ENCODE measurements around the gene GIMAP6. TPM values are rescaled to one million over a fixed set of nuclear protein-coding genes. Genes with fewer than 3 reads are reported as not detected.
A peak's percentile ranks its signal among the peaks of the same experiment; 100 is the strongest.

The GIMAP6 gene
- polyA plus RNA-seq, 3 donors: 16.2 to 70.2 (median 57.0) TPM

GRCh38 chr7:150631084-150631826 lies 930 bp downstream of the GIMAP6 start:
- WGBS (ENCODE audit: insufficient coverage): 0% methylated on average over 6 of the region's 8 CpGs
- peak overlapping the region in 6 of 7 donors; percentile 47 to 94 (median 86) for H3K27ac Mint-ChIP-seq
- no peaks in the 10 kb centered on the region for H3K27me3 ChIP-seq (ENCODE audit: control insufficient read depth in 2 of 2, insufficient read depth in 2 of 2, low read length in 2 of 2)
- H3K4me3 Mint-ChIP-seq: peak overlapping the region; percentile 84 to 98
- peaks cover 46 to 62% of the 10 kb centered on the region in 2 donors for H3K4me1 ChIP-seq (ENCODE audit: control insufficient read depth in 1 of 2, insufficient read depth in 2 of 2, low read length in 2 of 2)
- peaks cover 35 to 42% of the 10 kb centered on the region in 2 donors for H3K36me3 ChIP-seq (replicated peaks in 1 of 2; ENCODE audit: control insufficient read depth in 1 of 2, insufficient read depth in 2 of 2, low read length in 2 of 2)
- intact Hi-C loops (cut with micrococcal nuclease): no loop called here
- H3K4me2 ChIP-seq (replicated peaks; ENCODE audit: extremely low read depth, low read length, poor library complexity, severe bottlenecking): peak overlapping the region; percentile 84
- H3K36me3 Mint-ChIP-seq: peaks cover 43 to 45% of the 10 kb centered on the region in 2 donors
- no peak for TF ChIP-seq CTCF (IDR thresholded peaks at IDR 0.05)
- peaks cover 53% of the 10 kb centered on the region for H4K20me1 ChIP-seq (ENCODE audit: insufficient read depth, low read length)
- no peaks in the 10 kb centered on the region for H3K9me3 ChIP-seq (replicated peaks in 1 of 2; ENCODE audit: control insufficient read depth in 1 of 2, insufficient read depth in 1 of 2, low read length in 2 of 2)
- H3K4me3 ChIP-seq (replicated peaks in 1 of 3; ENCODE audit: low read depth in 2 of 3, low read length in 3 of 3): peak overlapping the region; percentile 84 to 98 (median 91)
- peaks cover 2 to 16% (median 6%) of the 10 kb centered on the region in 7 donors for H3K9me3 Mint-ChIP-seq
- peaks cover 0 to 2% (median 0%) of the 10 kb centered on the region in 3 donors for H3K27me3 Mint-ChIP-seq (ENCODE audit: low read depth in 3 of 3)
- peak overlapping the region; percentile 66 for H3K9ac ChIP-seq (ENCODE audit: insufficient read depth, low read length, poor library complexity, severe bottlenecking)
- H3K79me2 ChIP-seq (ENCODE audit: insufficient read depth, low read length): peaks cover 56% of the 10 kb centered on the region
- H2AFZ ChIP-seq (ENCODE audit: insufficient read depth, low read depth, low read length, poor library complexity, severe bottlenecking): peak overlapping the region; percentile 65
- peaks cover 65% of the 10 kb centered on the region for H3K4me1 Mint-ChIP-seq
- peak in 2 of 3 donors; percentile 7 to 11 for DNase-seq
- H3K27ac ChIP-seq (ENCODE audit: low read depth in 1 of 2, low read length in 2 of 2): peak overlapping the region in 1 of 2 donors; percentile 80

DNA sequence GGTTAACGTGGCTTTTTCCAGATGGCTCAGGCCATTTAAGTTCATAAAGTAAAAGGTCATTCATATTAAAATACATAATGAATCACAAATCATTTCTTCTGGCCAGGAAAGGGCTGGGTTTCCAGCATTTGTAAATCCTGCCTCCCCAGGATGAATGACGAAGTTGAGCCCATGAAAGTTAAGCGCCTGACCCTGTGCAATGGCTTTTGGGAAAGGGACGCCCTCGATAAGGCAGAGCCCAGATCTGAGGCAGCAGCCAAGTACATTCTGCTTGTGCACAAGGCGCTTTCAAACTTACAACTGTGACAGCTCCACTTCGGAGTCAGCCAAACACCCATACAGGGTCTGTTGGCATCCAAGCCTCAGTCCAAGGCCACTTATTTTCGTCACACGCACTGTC lies 2.8 kb downstream of the GIMAP6 start:
- Histone ChIP-seq H4K20me1 (ENCODE audit: insufficient read depth, low read length) (peaks cover 70% of the 10 kb centered on the region), H3K79me2 (ENCODE audit: insufficient read depth, low read length) (peaks cover 56% of the 10 kb centered on the region), H3K4me2 (replicated peaks; ENCODE audit: extremely low read depth, low read length, poor library complexity, severe bottlenecking) (peak overlapping the region; percentile 84), H3K27me3 (ENCODE audit: control insufficient read depth in 2 of 2, insufficient read depth in 2 of 2, low read length in 2 of 2) (no peaks in the 10 kb centered on the region), H3K9ac (ENCODE audit: insufficient read depth, low read length, poor library complexity, severe bottlenecking) (no peak overlapping the region), H2AFZ (ENCODE audit: insufficient read depth, low read depth, low read length, poor library complexity, severe bottlenecking) (no peak overlapping the region), H3K9me3 (replicated peaks in 1 of 2; ENCODE audit: control insufficient read depth in 1 of 2, insufficient read depth in 1 of 2, low read length in 2 of 2) (no peaks in the 10 kb centered on the region), H3K4me1 (ENCODE audit: control insufficient read depth in 1 of 2, insufficient read depth in 2 of 2, low read length in 2 of 2) (peaks cover 47 to 64% of the 10 kb centered on the region in 2 donors), H3K27ac (ENCODE audit: low read depth in 1 of 2, low read length in 2 of 2) (no peak overlapping the region), H3K4me3 (replicated peaks in 1 of 3; ENCODE audit: low read depth in 2 of 3, low read length in 3 of 3) (no peak overlapping the region), H3K36me3 (replicated peaks in 1 of 2; ENCODE audit: control insufficient read depth in 1 of 2, insufficient read depth in 2 of 2, low read length in 2 of 2) (peaks cover 41 to 51% of the 10 kb centered on the region in 2 donors)
- intact Hi-C loops (cut with micrococcal nuclease): no loop called here
- H3K9me3 Mint-ChIP-seq: peaks cover 0 to 16% (median 4%) of the 10 kb centered on the region in 7 donors
- peaks cover 0 to 2% (median 0%) of the 10 kb centered on the region in 3 donors for H3K27me3 Mint-ChIP-seq (ENCODE audit: low read depth in 3 of 3)
- DNase-seq: no peak
- H3K4me1 Mint-ChIP-seq: peaks cover 76% of the 10 kb centered on the region
- peaks cover 55 to 61% of the 10 kb centered on the region in 2 donors for H3K36me3 Mint-ChIP-seq
- H3K27ac Mint-ChIP-seq: no peak overlapping the region
- WGBS (ENCODE audit: insufficient coverage): 98% methylated on average over 6 of the region's 9 CpGs
- no peak overlapping the region for H3K4me3 Mint-ChIP-seq
- TF ChIP-seq CTCF (IDR thresholded peaks at IDR 0.05): no peak
